Activated T-cell treated with anti-CD3 and anti-CD28 coated beads, Interleukin-2, amount 50 U/mL, for 24 hours (primary cell): ENCODE results near the gene CRYZ.
"Not testable (repeated sequence)": the region's sequence is repeated elsewhere in the genome, so short reads cannot be mapped to it uniquely, and the experiment has no call there.

Experiments used
- DNase-seq: peaks from one replicate; pipeline ENCODE4 v3.0.0-alpha.2; 2020
- H3K27ac Mint-ChIP-seq: 2 replicates; pipeline ENCODE4 v1.8.0; 2020; ENCODE audit warnings: mild to moderate bottlenecking, mixed read lengths
- H3K27me3 Mint-ChIP-seq: 2 replicates; pipeline ENCODE4 v1.8.0; 2020; ENCODE audit warnings: mixed read lengths
- H3K36me3 Mint-ChIP-seq: 2 replicates; pipeline ENCODE4 v1.8.0; 2020; ENCODE audit warnings: low read depth, mixed read lengths
- H3K4me1 Mint-ChIP-seq: 2 replicates; pipeline ENCODE4 v1.8.0; 2020; ENCODE audit warnings: low read depth, mixed read lengths
- H3K4me3 Mint-ChIP-seq: 2 replicates; pipeline ENCODE4 v1.8.0; 2020; ENCODE audit warnings: mild to moderate bottlenecking, moderate library complexity, mixed read lengths
- H3K9me3 Mint-ChIP-seq: 2 replicates; pipeline ENCODE4 v1.8.0; 2020; ENCODE audit warnings: mixed read lengths

CRYZ gene

GRCh38 chr1:74681001-74681400 lies 51.8 kb downstream of the CRYZ start:
- Mint-ChIP-seq H3K4me3 (no peak overlapping the region), H3K27ac (no peak overlapping the region), H3K4me1 (peaks cover 4% of the 10 kb centered on the region), H3K27me3 (peaks cover 18% of the 10 kb centered on the region), H3K36me3 (no peaks in the 10 kb centered on the region), H3K9me3 (no peaks in the 10 kb centered on the region)
- no peak for DNase-seq

DNA sequence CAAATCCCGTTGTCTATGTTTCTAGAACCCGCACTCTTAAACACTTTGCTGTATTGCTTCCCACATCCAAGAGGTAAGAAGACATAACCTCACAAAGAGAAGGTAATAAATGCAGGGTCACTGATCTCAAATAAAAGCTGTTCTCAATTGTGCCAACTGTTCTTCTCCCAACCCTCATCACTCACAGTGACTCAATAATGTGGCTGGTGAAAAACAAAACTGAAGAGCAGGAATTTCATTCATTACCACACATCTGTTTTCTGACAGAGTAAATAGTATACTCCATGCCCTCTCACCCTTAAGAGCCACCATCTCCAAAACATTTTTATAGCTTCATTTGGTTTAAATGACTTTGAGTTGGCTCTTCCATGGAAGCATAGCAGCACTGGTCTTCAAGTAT lies 53.0 kb downstream of the CRYZ start:
- no peak overlapping the region for H3K4me3 Mint-ChIP-seq
- DNase-seq, result no peak

DNA sequence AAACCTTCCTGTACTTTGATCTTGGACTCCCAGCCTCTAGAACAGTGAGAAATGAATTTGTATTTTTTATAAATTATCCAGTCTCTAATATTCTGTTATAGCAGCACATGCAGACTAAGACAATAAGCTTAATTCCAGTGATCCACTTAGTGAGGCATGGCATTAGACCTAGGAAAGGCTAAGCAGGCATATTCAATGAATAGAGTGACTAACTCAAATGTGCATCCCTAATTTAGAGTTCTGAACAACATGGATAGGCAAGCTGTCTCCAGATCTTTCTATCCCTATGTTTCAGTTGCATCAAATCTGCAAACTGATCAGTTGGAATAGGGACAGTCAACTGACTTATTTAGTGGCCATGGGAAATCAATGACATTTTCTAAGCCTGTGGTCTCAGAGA lies 54.9 kb downstream of the CRYZ start:
- H3K9me3 Mint-ChIP-seq, result no peaks in the 10 kb centered on the region
- DNase-seq, result no peak
- H3K4me1 Mint-ChIP-seq, result peaks cover 10% of the 10 kb centered on the region
- peaks cover 39% of the 10 kb centered on the region for H3K27me3 Mint-ChIP-seq
- H3K27ac Mint-ChIP-seq, result no peak overlapping the region
- no peak overlapping the region for H3K4me3 Mint-ChIP-seq
- no peaks in the 10 kb centered on the region for H3K36me3 Mint-ChIP-seq

More for the DNA sequence above, 53.0 kb downstream of the CRYZ start:
- Mint-ChIP-seq H3K9me3 (no peaks in the 10 kb centered on the region), H3K27ac (no peak overlapping the region), H3K4me1 (peaks cover 4% of the 10 kb centered on the region), H3K36me3 (no peaks in the 10 kb centered on the region), H3K27me3 (peaks cover 25% of the 10 kb centered on the region)

GRCh38 chr1:74674278-74675048 lies 58.4 kb downstream of the CRYZ start:
- Mint-ChIP-seq H3K9me3 (peaks cover 7% of the 10 kb centered on the region), H3K36me3 (no peaks in the 10 kb centered on the region), H3K4me3 (no peak overlapping the region), H3K27ac (no peak overlapping the region), H3K4me1 (peaks cover 6% of the 10 kb centered on the region), H3K27me3 (peaks cover 53% of the 10 kb centered on the region)
- DNase-seq, result no peak

GRCh38 chr1:74673351-74674111 lies 59.3 kb downstream of the CRYZ start, which contains the start of gene ERICH3:
TSS of gene ERICH3 (minus strand) at chr1:74673792. CDS start at chr1:74673519, 273 bp downstream.
- Mint-ChIP-seq H3K36me3 (no peaks in the 10 kb centered on the region), H3K4me3 (no peak within 1 kb of the TSS), H3K27ac (no peak within 1 kb of the TSS), H3K27me3 (peaks cover 51% of the 10 kb centered on the region), H3K4me1 (peaks cover 6% of the 10 kb centered on the region), H3K9me3 (peaks cover 7% of the 10 kb centered on the region)
- no peak for DNase-seq

DNA sequence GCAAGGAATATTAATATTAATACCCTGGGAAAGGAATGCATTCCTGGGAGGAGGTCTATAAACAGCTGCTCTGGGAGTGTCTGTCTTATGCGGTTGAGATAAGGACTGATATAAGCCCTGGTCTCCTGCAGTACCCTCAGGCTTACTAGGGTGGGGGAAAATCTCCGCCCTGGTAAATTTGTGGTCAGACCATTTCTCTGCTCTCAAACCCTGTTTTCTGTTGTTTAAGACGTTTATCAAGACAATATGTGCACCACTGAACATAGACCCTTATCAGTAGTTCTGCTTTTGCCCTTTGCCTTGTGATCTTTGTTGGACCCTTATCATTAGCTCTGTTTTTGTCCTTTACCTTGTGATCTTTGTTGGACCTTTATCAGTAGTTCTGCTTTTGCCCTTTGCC lies 62.0 kb downstream of the CRYZ start:
- H3K9me3 Mint-ChIP-seq, H3K4me3 Mint-ChIP-seq, H3K36me3 Mint-ChIP-seq, H3K4me1 Mint-ChIP-seq, H3K27ac Mint-ChIP-seq, DNase-seq: not testable (repeated sequence)
- peaks cover 50% of the 10 kb centered on the region for H3K27me3 Mint-ChIP-seq
